ENCODE data around the gene BZW2.

Gene BZW2

GRCh38 chr7:16684935-16685334, 39.0 kb downstream of the BZW2 start:
- FAIRE-seq: no peak
- TF ChIP-seq POLR2AphosphoS5 (IDR thresholded peaks at IDR 0.05; ENCODE audit: low read depth, low read length) (no peak), TAF1 (IDR thresholded peaks at IDR 0.05; ENCODE audit: borderline replicate concordance, low read depth, low read length) (no peak), POLR2A (IDR thresholded peaks at IDR 0.05; ENCODE audit: low read depth, low read length) (no peak)
- no peak for DNase-seq (ENCODE audit: insufficient read length)

- DNase-seq (ENCODE audit: insufficient read length) (no peak), FAIRE-seq (no peak)
- TF ChIP-seq POLR2AphosphoS5 (IDR thresholded peaks at IDR 0.05; ENCODE audit: low read depth, low read length) (no peak), POLR2A (IDR thresholded peaks at IDR 0.05; ENCODE audit: low read depth, low read length) (no peak), TAF1 (IDR thresholded peaks at IDR 0.05; ENCODE audit: borderline replicate concordance, low read depth, low read length) (no peak)
Observed at GRCh38 chr7:16685535-16685934, 39.6 kb downstream of the BZW2 start.

- no peak for DNase-seq (ENCODE audit: insufficient read length)
- TF ChIP-seq POLR2A (IDR thresholded peaks at IDR 0.05; ENCODE audit: low read depth, low read length) (no peak), TAF1 (IDR thresholded peaks at IDR 0.05; ENCODE audit: borderline replicate concordance, low read depth, low read length) (no peak), POLR2AphosphoS5 (IDR thresholded peaks at IDR 0.05; ENCODE audit: low read depth, low read length) (no peak)
- FAIRE-seq: no peak
Observed at GRCh38 chr7:16688249-16688648, 42.3 kb downstream of the BZW2 start.

GRCh38 chr7:16691241-16691640, 45.3 kb downstream of the BZW2 start:
- FAIRE-seq: no peak
- TF ChIP-seq TAF1 (IDR thresholded peaks at IDR 0.05; ENCODE audit: borderline replicate concordance, low read depth, low read length) (no peak), POLR2AphosphoS5 (IDR thresholded peaks at IDR 0.05; ENCODE audit: low read depth, low read length) (no peak), POLR2A (IDR thresholded peaks at IDR 0.05; ENCODE audit: low read depth, low read length) (no peak)
- DNase-seq (ENCODE audit: insufficient read length): no peak

GRCh38 chr7:16693601-16694318, 47.8 kb downstream of the BZW2 start:
- FAIRE-seq: no peak
- no peak for DNase-seq (ENCODE audit: insufficient read length)
- TF ChIP-seq TAF1 (IDR thresholded peaks at IDR 0.05; ENCODE audit: borderline replicate concordance, low read depth, low read length) (no peak), POLR2AphosphoS5 (IDR thresholded peaks at IDR 0.05; ENCODE audit: low read depth, low read length) (no peak), POLR2A (IDR thresholded peaks at IDR 0.05; ENCODE audit: low read depth, low read length) (no peak)

- TF ChIP-seq POLR2AphosphoS5 (IDR thresholded peaks at IDR 0.05; ENCODE audit: low read depth, low read length) (no peak), TAF1 (IDR thresholded peaks at IDR 0.05; ENCODE audit: borderline replicate concordance, low read depth, low read length) (no peak), POLR2A (IDR thresholded peaks at IDR 0.05; ENCODE audit: low read depth, low read length) (no peak)
- DNase-seq (ENCODE audit: insufficient read length): no peak
- FAIRE-seq: no peak
Observed at GRCh38 chr7:16694806-16695205, 48.8 kb downstream of the BZW2 start.

GRCh38 chr7:16695621-16696237, 49.7 kb downstream of the BZW2 start:
- FAIRE-seq: no peak

GRCh38 chr7:16697507-16698199, 51.7 kb downstream of the BZW2 start:
- FAIRE-seq (no peak), DNase-seq (ENCODE audit: insufficient read length) (no peak)

More at GRCh38 chr7:16695621-16696237, 49.7 kb downstream of the BZW2 start:
- TF ChIP-seq POLR2AphosphoS5 (IDR thresholded peaks at IDR 0.05; ENCODE audit: low read depth, low read length): no peak
- TF ChIP-seq POLR2A (IDR thresholded peaks at IDR 0.05; ENCODE audit: low read depth, low read length): no peak
- no peak for TF ChIP-seq TAF1 (IDR thresholded peaks at IDR 0.05; ENCODE audit: borderline replicate concordance, low read depth, low read length)
- no peak for DNase-seq (ENCODE audit: insufficient read length)

GRCh38 chr7:16698200-16698905, 52.4 kb downstream of the BZW2 start:
- TF ChIP-seq POLR2A (IDR thresholded peaks at IDR 0.05; ENCODE audit: low read depth, low read length) (no peak), TAF1 (IDR thresholded peaks at IDR 0.05; ENCODE audit: borderline replicate concordance, low read depth, low read length) (no peak), POLR2AphosphoS5 (IDR thresholded peaks at IDR 0.05; ENCODE audit: low read depth, low read length) (no peak)
- no peak for FAIRE-seq
- DNase-seq (ENCODE audit: insufficient read length): no peak

More at GRCh38 chr7:16697507-16698199, 51.7 kb downstream of the BZW2 start:
- TF ChIP-seq POLR2A (IDR thresholded peaks at IDR 0.05; ENCODE audit: low read depth, low read length): no peak
- TF ChIP-seq POLR2AphosphoS5 (IDR thresholded peaks at IDR 0.05; ENCODE audit: low read depth, low read length): no peak
- TF ChIP-seq TAF1 (IDR thresholded peaks at IDR 0.05; ENCODE audit: borderline replicate concordance, low read depth, low read length): no peak

GRCh38 chr7:16702441-16702840, 56.5 kb downstream of the BZW2 start:
- no peak for DNase-seq (ENCODE audit: insufficient read length)
- no peak for FAIRE-seq
- no peak for TF ChIP-seq POLR2AphosphoS5 (IDR thresholded peaks at IDR 0.05; ENCODE audit: low read depth, low read length)
- TF ChIP-seq POLR2A (IDR thresholded peaks at IDR 0.05; ENCODE audit: low read depth, low read length): no peak
- no peak for TF ChIP-seq TAF1 (IDR thresholded peaks at IDR 0.05; ENCODE audit: borderline replicate concordance, low read depth, low read length)

GRCh38 chr7:16708511-16708910, 62.5 kb downstream of the BZW2 start:
- TF ChIP-seq POLR2A (IDR thresholded peaks at IDR 0.05; ENCODE audit: low read depth, low read length): no peak
- TF ChIP-seq TAF1 (IDR thresholded peaks at IDR 0.05; ENCODE audit: borderline replicate concordance, low read depth, low read length): no peak
- no peak for TF ChIP-seq POLR2AphosphoS5 (IDR thresholded peaks at IDR 0.05; ENCODE audit: low read depth, low read length)
- DNase-seq (ENCODE audit: insufficient read length): no peak
- FAIRE-seq: no peak

All from GM12892 (cell line).